ENCODE data around the gene QSOX1.

QSOX1 gene

GRCh38 chr1:180144659-180145357, 9.9 kb upstream of the QSOX1 start:
- in situ Hi-C loops (cut with HindIII; ENCODE audit: low sequenced_read_pairs) = no loop called here

GRCh38 chr1:180145446-180145845, 9.2 kb upstream of the QSOX1 start:
- in situ Hi-C loops (cut with HindIII; ENCODE audit: low sequenced_read_pairs) = no loop called here

DNA sequence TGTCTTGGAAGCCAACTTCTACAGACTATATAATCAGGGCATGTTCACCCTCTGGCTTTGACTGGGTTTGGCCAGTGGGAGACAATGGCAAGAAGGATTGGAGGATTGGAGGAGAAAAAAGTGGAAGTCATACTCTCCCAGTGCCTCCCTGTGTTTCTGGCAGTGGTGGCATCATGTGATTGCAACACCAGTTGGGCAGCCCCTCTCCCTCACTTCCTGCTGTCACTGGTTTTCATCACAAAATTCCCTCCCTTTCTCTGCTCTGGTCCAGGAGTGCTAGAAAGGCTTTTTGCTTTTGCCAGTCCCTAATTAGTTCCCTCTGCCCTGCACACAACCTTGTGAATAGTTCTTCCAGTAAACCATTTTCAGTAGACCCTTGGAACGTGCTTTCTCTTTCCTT, 3.7 kb upstream of the QSOX1 start:
- in situ Hi-C loops (cut with HindIII; ENCODE audit: low sequenced_read_pairs) = no loop called here

GRCh38 chr1:180151508-180151907, 3.2 kb upstream of the QSOX1 start:
- in situ Hi-C loops (cut with HindIII; ENCODE audit: low sequenced_read_pairs) = no loop called here

GRCh38 chr1:180152588-180152987, 2.1 kb upstream of the QSOX1 start:
- in situ Hi-C loops (cut with HindIII; ENCODE audit: low sequenced_read_pairs) = no loop called here

- in situ Hi-C loops (cut with HindIII; ENCODE audit: low sequenced_read_pairs) = no loop called here
Observed at GRCh38 chr1:180153032-180153431, 1.6 kb upstream of the QSOX1 start.

GRCh38 chr1:180154003-180154324, 705 bp upstream of the QSOX1 start:
- in situ Hi-C loops (cut with HindIII; ENCODE audit: low sequenced_read_pairs) = no loop called here

- in situ Hi-C loops (cut with HindIII; ENCODE audit: low sequenced_read_pairs) = no loop called here
Observed at GRCh38 chr1:180155182-180155682, 563 bp downstream of the QSOX1 start.

GRCh38 chr1:180156201-180156600, 1.5 kb downstream of the QSOX1 start:
- in situ Hi-C loops (cut with HindIII; ENCODE audit: low sequenced_read_pairs) = no loop called here

DNA sequence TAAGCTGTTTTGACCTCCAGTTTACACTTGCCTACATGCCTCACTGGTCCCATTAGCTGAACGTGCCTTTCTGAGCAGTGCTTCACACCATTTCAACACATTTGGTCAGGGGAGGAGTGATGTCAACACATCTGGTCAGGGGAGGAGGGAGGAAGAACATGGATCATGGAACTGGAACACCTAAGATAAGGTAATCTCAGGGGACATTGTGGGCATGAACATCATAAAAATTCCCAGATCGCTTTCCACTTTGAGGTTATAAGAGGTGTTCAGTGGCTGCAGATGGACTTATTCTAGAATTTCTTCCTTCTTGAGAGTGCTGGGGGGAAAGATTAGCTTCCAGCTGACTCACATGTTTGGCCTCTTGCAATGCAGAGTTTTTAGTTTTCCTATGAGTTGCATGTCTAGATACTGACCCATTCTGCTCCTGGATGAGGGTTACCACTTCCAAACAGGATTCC, 2.0 kb downstream of the QSOX1 start:
- in situ Hi-C loops (cut with HindIII; ENCODE audit: low sequenced_read_pairs) = no loop called here

DNA sequence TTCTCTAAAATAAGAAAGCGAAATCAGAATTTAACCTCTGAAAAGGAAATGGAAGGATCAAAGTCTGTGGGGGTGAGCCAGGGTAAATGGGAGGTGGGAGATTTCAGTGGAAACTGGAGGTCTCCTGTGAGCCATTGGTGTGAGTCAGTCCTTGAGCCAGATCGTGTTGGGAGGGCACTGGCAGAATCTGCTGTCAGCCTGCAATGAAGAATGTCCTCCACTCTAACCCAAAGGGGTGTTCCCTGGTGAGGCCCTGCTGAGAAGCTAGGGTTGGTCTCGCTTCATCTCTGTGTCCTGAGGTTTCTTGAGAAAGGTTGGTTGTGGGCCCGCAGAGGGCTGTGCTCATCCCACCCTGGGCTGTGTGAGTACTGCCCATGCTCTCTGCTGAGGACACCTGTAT, 2.4 kb downstream of the QSOX1 start:
- in situ Hi-C loops (cut with HindIII; ENCODE audit: low sequenced_read_pairs) = no loop called here

DNA sequence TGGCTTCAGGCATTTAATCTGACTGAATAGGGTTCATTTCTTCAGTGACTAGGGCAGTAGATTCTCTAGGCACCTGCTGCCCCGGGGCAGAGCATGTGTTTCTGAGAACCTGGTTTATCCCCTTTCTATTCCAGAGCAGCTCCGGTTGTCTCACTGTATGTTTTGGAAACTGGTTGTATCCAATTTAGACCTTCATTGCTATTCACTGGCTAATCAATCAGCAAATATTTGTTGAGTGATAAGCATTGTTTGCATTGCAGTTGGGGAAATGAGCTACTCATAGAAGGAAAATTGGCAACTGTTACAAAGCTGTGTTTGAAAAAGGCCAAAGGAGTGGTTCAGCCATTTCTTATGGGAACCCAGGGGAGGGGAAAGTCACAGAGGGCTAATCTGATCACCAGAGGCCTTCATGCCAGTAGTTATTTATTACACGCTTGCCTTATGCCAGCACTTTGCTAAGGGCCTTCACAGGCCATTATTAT, 2.9 kb downstream of the QSOX1 start:
- in situ Hi-C loops (cut with HindIII; ENCODE audit: low sequenced_read_pairs) = no loop called here

DNA sequence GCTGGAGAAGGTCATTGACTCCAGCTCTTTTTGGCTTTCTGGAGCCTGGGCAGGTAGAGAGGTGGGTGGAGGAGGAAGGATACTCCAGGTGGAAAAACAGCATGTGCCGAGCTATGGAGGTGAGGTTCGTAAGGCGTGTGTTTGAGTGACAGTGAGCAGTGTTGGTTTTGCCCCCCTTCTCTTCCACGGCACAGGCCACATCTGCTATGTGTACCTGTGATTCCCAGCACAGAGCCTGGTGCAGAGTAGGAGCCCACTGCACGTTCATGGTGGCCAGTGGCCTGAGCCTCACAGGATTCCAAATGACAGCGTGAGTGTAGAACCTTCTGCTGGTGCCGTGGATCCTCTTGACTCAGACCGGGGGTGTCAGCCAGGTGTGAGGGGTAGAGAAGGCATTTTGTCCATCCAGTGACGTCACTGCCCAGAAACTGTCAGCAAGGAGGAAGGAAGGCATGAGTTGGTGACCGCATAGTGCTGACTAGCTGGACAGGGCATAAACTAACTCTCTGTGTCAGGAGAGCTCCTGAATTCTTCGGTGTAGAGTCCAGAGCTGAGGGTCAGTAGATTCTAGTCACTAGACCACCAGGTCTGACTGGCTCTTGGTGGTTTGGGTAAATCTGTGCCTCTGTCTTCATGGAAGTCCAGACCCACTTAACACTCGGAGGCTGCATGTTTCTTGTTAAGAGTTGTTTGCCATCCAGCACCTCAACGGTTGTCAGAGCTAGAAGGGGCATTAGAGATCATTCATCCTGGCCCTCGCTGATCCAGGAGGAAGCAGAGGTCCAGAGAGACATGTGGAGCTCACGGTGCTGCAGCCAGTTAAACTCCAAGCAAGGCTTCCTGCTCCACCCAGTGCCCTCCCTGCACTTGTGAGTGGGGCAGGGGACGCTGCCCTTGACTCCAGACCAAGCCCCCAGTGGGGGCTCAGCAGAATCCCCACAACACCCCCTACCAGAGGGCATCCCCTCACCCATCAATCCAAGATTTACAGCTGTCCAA, 3.8 kb downstream of the QSOX1 start:
- in situ Hi-C loops (cut with HindIII; ENCODE audit: low sequenced_read_pairs) = no loop called here

DNA sequence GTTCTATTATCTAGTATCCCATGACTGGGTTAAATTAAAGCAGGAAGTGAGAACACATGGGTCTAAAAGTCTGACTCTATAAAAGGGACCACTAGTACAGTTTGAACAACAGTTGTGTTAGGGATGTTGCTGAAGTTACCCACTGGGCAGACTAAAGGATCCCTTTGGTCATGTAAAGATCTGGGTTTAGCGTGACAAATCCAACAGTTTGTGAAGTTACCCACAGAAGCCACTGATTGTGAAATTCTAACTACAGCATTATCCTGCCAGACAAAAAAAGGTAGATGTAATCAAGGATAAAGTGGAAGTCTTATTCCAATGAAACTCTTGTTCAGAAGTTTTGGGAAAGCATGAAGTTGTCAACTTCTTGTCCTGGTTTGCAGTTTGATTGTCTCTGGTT, 5.7 kb downstream of the QSOX1 start:
- in situ Hi-C loops (cut with HindIII; ENCODE audit: low sequenced_read_pairs) = no loop called here

GRCh38 chr1:180163041-180163440, 8.4 kb downstream of the QSOX1 start:
- in situ Hi-C loops (cut with HindIII; ENCODE audit: low sequenced_read_pairs) = no loop called here

- in situ Hi-C loops (cut with HindIII; ENCODE audit: low sequenced_read_pairs) = no loop called here
Observed at GRCh38 chr1:180165096-180165495, 10.4 kb downstream of the QSOX1 start.

DNA sequence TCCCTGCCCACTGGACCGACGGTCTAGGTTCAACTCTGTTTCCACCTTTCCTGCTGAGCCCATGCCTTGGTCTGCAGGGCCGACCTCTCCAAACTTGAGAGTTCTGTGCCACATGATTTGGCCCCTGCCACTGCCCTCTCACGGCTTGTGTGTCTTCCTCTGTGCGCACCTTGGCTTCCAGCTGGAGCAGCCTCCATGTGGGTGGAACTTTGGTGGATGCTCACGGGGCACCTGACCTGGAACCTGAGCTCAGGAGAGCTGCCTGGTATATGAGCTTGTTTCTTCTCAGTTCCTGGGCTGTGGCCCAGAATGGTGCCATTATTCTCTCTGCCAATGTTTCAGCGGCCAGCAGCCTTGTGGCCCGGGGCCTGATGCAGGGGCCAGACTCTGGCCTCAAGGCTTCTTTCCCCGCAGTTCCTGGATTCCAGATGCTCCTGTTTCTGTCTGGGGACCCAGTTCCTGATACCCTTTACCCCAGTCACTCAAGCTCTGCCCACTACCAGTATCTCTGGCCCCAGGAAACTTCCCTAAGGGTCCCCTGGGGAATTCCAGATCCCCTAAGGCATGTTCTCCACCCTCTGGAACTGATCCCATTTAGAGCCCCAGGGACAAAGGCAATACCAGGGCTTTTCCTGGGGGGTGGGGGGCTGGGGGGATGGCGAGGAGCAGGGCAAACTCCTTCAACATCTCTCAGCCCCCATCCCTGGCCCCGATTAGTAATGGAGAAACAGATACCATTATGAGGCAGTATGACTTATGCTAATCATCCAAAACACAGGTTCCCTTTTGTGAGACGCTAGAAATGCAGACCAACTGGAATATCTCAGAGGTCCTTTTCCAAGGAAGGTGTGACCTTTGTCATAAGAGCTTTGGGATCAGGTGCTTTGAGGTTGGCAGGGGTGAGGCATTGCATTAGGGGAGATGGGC, 11.1 kb downstream of the QSOX1 start:
- in situ Hi-C loops (cut with HindIII; ENCODE audit: low sequenced_read_pairs) = no loop called here

GRCh38 chr1:180166436-180166800, 11.7 kb downstream of the QSOX1 start:
- in situ Hi-C loops (cut with HindIII; ENCODE audit: low sequenced_read_pairs) = no loop called here

- in situ Hi-C loops (cut with HindIII; ENCODE audit: low sequenced_read_pairs) = no loop called here
Observed at GRCh38 chr1:180167021-180167701, 12.5 kb downstream of the QSOX1 start.

Measured in endothelial cell of hepatic sinusoid (primary cell).